Astrocyte (in vitro differentiated cells and primary cell): ENCODE data around the gene CHST13. TPM values are rescaled to one million over a fixed set of nuclear protein-coding genes. Genes with fewer than 3 reads are reported as not detected.

ENCODE experiments used
- DNase-seq: peaks from one replicate; pipeline ENCODE4 v3.0.0-alpha.2; 2010; ENCODE audit warnings: low read depth
- FAIRE-seq: peaks from 2 replicates; lab custom pipeline; 2011; peaks lifted over from hg19 to GRCh38; lab: Jason Lieb, UNC
- H2AFZ ChIP-seq: 2 replicates; pipeline ENCODE4 v1.6.0; 2012; ENCODE audit warnings: low read depth, low read length, inconsistent platforms
- H3K27ac ChIP-seq: 2 replicates; pipeline ENCODE4 v1.5.1; 2011; ENCODE audit warnings: low read depth, low read length, inconsistent platforms
- H3K27me3 ChIP-seq: 2 replicates; pipeline ENCODE4 v1.6.0; 2011; ENCODE audit warnings: low read length, inconsistent platforms; ENCODE audit not compliant: insufficient read depth
- H3K36me3 ChIP-seq: 2 replicates; pipeline ENCODE4 v1.5.1; 2011; ENCODE audit warnings: low read length, inconsistent platforms; ENCODE audit not compliant: insufficient read depth
- H3K4me1 ChIP-seq: 2 replicates; pipeline ENCODE4 v1.5.1; 2011; ENCODE audit warnings: low read length, inconsistent platforms; ENCODE audit not compliant: insufficient read depth
- H3K4me2 ChIP-seq: 2 replicates; pipeline ENCODE4 v1.6.0; 2012; ENCODE audit warnings: low read length, inconsistent platforms
- H3K4me3 ChIP-seq: 2 replicates; pipeline ENCODE4 v1.5.1; 2011; ENCODE audit warnings: low read depth, mild to moderate bottlenecking, low read length, inconsistent platforms; ENCODE audit not compliant: insufficient read depth
- H3K79me2 ChIP-seq: 2 replicates; pipeline ENCODE4 v1.6.0; 2012; ENCODE audit warnings: mild to moderate bottlenecking, low read length, inconsistent platforms; ENCODE audit not compliant: insufficient read depth
- H3K9ac ChIP-seq: 2 replicates; pipeline ENCODE4 v1.6.0; 2012; ENCODE audit warnings: mild to moderate bottlenecking, low read length, inconsistent platforms
- H3K9me3 ChIP-seq: 2 replicates; pipeline ENCODE4 v1.5.1; 2012; ENCODE audit warnings: low read depth, mild to moderate bottlenecking, low read length, inconsistent platforms; ENCODE audit not compliant: insufficient read depth
- H4K20me1 ChIP-seq: 2 replicates; pipeline ENCODE4 v1.6.0; 2012; ENCODE audit warnings: low read length, inconsistent platforms; ENCODE audit not compliant: insufficient read depth
- H3K27ac Mint-ChIP-seq: one replicate; pipeline ENCODE4 v1.8.0; 2021; ENCODE audit warnings: mild to moderate bottlenecking, mixed read lengths; ENCODE audit not compliant: unreplicated experiment
- H3K27me3 Mint-ChIP-seq: one replicate; pipeline ENCODE4 v1.8.0; 2021; ENCODE audit warnings: low read depth, mixed read lengths; ENCODE audit not compliant: unreplicated experiment
- H3K36me3 Mint-ChIP-seq: one replicate; pipeline ENCODE4 v1.8.0; 2021; ENCODE audit warnings: low read depth, mixed read lengths; ENCODE audit not compliant: unreplicated experiment
- H3K4me1 Mint-ChIP-seq: one replicate; pipeline ENCODE4 v1.8.0; 2021; ENCODE audit warnings: low read depth, mixed read lengths; ENCODE audit not compliant: unreplicated experiment
- H3K4me3 Mint-ChIP-seq: one replicate; pipeline ENCODE4 v1.8.0; 2021; ENCODE audit warnings: mild to moderate bottlenecking, moderate library complexity, mixed read lengths; ENCODE audit not compliant: unreplicated experiment
- H3K9me3 Mint-ChIP-seq: one replicate; pipeline ENCODE4 v1.8.0; 2021; ENCODE audit warnings: mild to moderate bottlenecking, mixed read lengths; ENCODE audit not compliant: unreplicated experiment
- EZH2 ChIP-seq: IDR thresholded peaks from 2 replicates; pipeline ENCODE4 v1.6.1; 2012; ENCODE audit warnings: mild to moderate bottlenecking, low read length, inconsistent platforms; ENCODE audit not compliant: insufficient read depth
- total RNA-seq: library from RNA; stranded (reverse); gene quantifications from 2 replicates; pipeline ENCODE4 v1.2.1, GENCODE V29; 2021
- TF ChIP-seq, protein P1 (sequence below): IDR thresholded peaks from 2 replicates; pipeline ENCODE4 v1.5.1; 2011; ENCODE audit warnings: low read depth, mild to moderate bottlenecking, inconsistent platforms, low read length, moderate library complexity; ENCODE audit not compliant: insufficient read depth

CHST13 gene
- total RNA-seq, 1 donor from 2014 or later: not detected

DNA sequence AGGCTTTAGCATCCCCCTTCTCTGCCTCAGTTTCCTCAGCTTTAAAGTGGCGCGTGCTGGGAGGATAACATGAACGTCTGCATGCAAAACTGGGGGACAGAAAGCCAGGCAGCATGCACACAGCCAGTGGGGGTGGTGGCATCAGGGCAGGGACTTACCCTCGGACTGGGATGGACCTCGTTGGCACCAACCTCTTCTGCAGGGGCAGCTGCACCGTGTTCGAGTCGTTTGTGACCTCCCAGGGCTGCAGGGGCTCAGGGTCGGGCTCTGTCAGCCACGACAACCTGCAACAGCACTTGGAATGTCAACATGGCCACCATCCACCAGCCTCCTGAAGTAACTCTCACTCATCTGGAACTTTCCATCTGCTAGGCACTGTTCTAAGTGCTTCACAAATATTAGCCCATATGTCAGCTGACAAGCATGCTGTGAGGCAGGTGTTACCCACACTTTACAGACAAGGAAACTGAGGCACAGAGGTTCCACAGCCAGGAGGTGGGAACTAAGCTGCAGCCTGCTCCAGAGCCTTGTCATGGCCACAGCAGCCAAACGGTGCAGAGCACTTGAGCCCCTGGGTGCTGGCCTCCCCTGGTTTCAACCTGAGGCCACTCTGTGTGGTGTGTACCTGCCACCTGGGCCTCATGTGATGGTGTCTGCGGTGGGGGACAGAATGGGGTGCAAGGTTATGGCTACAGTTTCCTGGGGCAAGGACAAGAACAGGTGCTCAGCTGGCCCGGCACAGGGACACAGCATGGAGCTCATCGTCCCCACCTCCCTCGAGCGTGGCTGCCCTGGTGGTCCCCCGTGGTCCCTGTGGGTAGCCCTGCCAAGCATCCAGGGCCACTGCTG, 28.1 kb downstream of the CHST13 start:
- TF ChIP-seq EZH2: no peak
- TF ChIP-seq, protein P1, sequence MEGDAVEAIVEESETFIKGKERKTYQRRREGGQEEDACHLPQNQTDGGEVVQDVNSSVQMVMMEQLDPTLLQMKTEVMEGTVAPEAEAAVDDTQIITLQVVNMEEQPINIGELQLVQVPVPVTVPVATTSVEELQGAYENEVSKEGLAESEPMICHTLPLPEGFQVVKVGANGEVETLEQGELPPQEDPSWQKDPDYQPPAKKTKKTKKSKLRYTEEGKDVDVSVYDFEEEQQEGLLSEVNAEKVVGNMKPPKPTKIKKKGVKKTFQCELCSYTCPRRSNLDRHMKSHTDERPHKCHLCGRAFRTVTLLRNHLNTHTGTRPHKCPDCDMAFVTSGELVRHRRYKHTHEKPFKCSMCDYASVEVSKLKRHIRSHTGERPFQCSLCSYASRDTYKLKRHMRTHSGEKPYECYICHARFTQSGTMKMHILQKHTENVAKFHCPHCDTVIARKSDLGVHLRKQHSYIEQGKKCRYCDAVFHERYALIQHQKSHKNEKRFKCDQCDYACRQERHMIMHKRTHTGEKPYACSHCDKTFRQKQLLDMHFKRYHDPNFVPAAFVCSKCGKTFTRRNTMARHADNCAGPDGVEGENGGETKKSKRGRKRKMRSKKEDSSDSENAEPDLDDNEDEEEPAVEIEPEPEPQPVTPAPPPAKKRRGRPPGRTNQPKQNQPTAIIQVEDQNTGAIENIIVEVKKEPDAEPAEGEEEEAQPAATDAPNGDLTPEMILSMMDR: no peak
- Mint-ChIP-seq H3K36me3 (no peaks in the 10 kb centered on the region), H3K4me1 (no peaks in the 10 kb centered on the region), H3K27me3 (peaks cover 31% of the 10 kb centered on the region), H3K9me3 (no peaks in the 10 kb centered on the region), H3K4me3 (no peak overlapping the region), H3K27ac (no peak overlapping the region)
- no peak for FAIRE-seq
- no peak for DNase-seq
- Histone ChIP-seq H3K79me2 (no peaks in the 10 kb centered on the region), H2AFZ (no peak overlapping the region), H4K20me1 (no peaks in the 10 kb centered on the region), H3K4me2 (no peak overlapping the region), H3K4me3 (no peak overlapping the region), H3K36me3 (no peaks in the 10 kb centered on the region), H3K27me3 (peaks cover 29% of the 10 kb centered on the region), H3K9ac (no peak overlapping the region), H3K27ac (no peak overlapping the region), H3K4me1 (no peaks in the 10 kb centered on the region), H3K9me3 (no peaks in the 10 kb centered on the region)

DNA sequence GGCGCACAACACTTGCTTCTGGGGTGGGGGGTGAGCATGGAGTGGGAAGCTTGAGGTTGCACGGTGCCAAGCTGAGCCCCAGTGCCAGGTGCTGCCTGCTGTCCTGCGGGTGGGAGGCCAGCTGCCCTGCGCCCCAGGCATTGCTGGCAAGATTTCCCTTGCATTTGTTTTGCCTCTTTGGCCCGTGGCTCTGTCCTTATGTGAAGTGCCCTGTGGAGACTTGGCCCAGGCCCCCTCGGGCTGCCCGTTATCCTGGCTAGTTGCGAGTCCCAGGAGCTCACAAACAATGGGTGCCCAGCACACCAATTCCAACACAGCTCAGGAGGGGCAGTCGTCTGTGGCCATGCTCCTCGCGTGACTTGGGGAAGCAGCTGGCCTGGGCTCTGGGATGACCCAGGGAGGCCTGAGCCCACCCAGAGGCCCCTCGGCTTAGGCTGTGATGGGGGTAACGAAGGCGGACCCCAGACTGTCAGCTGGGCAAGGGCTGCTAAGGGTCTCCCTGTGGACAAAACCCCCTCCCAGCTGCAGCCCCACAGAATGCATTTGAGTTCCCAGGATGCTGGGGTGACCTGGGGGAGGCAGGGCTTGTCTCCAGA, 28.8 kb downstream of the CHST13 start:
- Mint-ChIP-seq H3K27me3 (peaks cover 24% of the 10 kb centered on the region), H3K27ac (no peak overlapping the region), H3K4me1 (no peaks in the 10 kb centered on the region), H3K9me3 (no peaks in the 10 kb centered on the region), H3K4me3 (no peak overlapping the region), H3K36me3 (no peaks in the 10 kb centered on the region)
- no peaks in the 10 kb centered on the region for H4K20me1 ChIP-seq
- H3K36me3 ChIP-seq: no peaks in the 10 kb centered on the region
- H3K4me2 ChIP-seq: no peak overlapping the region
- no peaks in the 10 kb centered on the region for H3K9me3 ChIP-seq
- peaks cover 22% of the 10 kb centered on the region for H3K27me3 ChIP-seq
- no peak overlapping the region for H2AFZ ChIP-seq
- H3K27ac ChIP-seq: no peak overlapping the region
- DNase-seq (no peak), FAIRE-seq (no peak)
- no peaks in the 10 kb centered on the region for H3K79me2 ChIP-seq
- H3K4me1 ChIP-seq: no peaks in the 10 kb centered on the region
- no peak overlapping the region for H3K9ac ChIP-seq
- TF ChIP-seq, protein P1: no peak
- no peak for TF ChIP-seq EZH2
- no peak overlapping the region for H3K4me3 ChIP-seq
